ENCODE data around the gene THOC6.
"Not testable (repeated sequence)": the region's sequence is repeated elsewhere in the genome, so short reads cannot be mapped to it uniquely, and the experiment has no call there.

Gene THOC6

GRCh38 chr16:3075946-3076345, 52.1 kb downstream of the THOC6 start:
- DNase-seq: not testable (repeated sequence)

DNA sequence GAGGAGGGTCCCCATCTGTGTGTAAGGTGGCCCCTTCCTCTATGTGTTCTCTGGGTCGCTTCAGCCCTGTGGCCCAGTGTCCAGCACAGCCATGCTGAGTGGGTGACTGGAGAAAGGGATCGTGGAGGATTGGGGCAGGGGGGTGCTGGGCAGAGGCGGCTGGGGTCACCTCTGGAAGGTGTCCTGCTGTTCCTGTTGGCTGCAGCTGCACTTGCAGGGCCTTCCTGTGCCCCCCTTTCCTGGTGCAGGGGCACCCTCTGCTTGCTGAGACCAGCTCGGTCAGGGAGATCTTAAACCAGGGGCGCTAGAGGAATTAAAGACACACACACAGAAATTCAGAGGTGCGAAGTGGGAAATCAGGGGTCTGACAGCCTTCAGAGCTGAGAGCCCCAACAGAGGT, 52.7 kb downstream of the THOC6 start:
- no peak for DNase-seq

Measured in fibroblast of skin of right biceps (primary cell).